Fibroblast of skin of right biceps (primary cell): ENCODE results near the gene LONRF2.

ENCODE experiments used
- DNase-seq: peaks from one replicate; pipeline ENCODE4 v3.0.0-alpha.2; 2013

LONRF2 gene

GRCh38 chr2:100274076-100274475 lies 48.2 kb downstream of the LONRF2 start:
- no peak for DNase-seq

DNA sequence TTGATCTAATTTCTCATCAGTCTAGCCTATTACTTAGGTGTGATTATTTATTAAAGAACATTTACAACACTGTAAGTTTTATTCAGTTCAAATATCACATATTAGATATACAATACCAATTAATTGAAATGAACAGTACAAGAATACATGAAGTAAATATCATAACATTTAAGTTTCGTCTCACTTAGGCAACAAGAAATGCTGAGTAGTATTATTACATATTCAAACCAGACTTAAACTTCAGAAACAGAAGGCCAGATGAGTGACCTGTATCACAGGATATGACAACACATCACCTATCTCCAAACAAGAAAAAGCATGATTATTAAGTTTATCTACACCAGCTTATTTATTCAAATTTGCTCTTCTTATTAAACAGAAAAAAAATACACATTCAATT lies 48.9 kb downstream of the LONRF2 start:
- no peak for DNase-seq

DNA sequence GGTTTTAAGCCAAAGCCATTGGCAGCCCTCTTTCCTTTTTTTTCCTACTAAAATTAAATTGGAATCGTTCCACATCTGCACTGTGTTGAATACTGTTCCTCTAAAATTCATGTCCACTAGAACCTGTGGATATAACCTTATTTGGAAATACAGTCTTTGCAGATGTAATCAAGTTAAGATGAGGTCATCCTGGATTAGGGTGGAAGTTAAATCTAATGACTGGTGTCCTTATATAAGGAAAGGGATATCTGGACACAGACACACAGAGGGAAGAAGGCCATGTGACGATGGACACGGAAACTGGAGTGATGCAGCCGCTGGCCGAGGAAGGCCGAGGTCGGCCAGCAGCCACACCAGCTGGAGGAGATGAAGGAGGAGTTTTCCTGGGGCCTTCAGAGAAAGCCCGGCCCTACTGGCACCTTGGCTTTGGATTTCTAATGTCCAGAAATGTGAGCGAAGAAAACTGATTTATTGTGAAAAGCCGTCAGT lies 49.4 kb downstream of the LONRF2 start:
- no peak for DNase-seq

- no peak for DNase-seq
These were observed 51.1 kb downstream of the LONRF2 start for GRCh38 chr2:100271210-100271609.

- DNase-seq: no peak
These were observed 51.7 kb downstream of the LONRF2 start for GRCh38 chr2:100270381-100271146.

- DNase-seq: no peak
These were observed 52.4 kb downstream of the LONRF2 start for GRCh38 chr2:100269889-100270288.

DNA sequence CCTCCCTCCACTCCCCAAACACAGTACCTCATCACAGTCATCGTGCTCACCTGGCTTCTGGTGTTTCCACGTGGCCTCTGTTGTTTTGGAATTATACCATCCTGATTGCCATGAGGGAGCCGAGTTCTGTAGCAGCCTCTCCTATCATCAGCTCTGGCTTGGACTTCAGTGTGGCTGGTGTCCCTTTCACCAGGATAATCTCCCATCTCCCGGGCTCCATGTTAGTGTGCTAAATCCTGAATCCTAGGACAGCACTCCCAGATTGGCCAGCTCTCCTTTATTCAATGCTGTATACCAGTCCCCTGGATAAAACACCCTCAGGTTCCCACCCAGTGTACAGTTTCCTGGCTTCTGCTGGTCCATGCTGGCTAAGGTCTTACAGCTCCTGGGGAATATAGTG lies 53.3 kb downstream of the LONRF2 start:
- DNase-seq: no peak

DNA sequence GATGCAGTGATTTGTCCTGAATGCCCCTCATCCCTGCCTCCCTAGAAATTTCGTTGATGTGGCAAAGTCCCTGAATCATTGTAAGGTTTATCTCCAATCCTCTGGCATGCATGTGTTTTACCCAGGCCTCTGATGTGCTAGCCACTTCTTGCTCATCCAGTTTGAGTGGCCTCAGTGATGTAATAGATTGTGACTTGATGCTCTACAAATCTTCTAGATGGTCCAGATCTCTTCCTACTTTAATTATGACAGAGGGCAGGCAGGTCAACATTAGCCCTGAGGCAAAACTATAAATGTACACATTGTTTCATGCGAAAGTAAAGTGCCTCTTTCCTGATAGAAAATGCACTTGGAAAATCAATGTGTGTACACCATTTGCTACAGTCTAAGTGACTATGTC lies 54.5 kb downstream of the LONRF2 start:
- no peak for DNase-seq

- DNase-seq: no peak
These were observed 56.2 kb downstream of the LONRF2 start for GRCh38 chr2:100266126-100266525.

GRCh38 chr2:100265226-100265625 lies 57.1 kb downstream of the LONRF2 start:
- DNase-seq: no peak

GRCh38 chr2:100264651-100265050 lies 57.6 kb downstream of the LONRF2 start:
- no peak for DNase-seq

DNA sequence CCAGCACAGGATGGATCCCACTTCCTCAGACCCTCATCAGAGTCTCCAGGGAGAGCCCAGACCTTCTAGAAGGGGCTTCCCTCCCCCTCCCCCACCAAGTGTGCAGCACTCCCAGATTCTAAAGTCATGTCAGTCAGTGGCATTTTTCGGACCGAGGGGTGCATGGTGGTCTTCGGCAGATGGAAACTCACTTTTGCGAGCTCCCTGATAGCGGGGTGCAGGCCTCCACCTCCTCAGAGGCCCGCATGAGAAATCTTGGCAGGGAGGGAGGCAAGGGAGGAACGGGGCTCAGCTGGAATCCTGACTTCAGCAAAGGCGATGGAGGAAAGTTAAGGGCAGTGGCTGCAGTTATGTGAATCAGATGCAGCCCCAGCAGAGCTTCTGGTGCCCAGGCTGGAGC lies 58.2 kb downstream of the LONRF2 start:
- no peak for DNase-seq

GRCh38 chr2:100262555-100263320 lies 59.6 kb downstream of the LONRF2 start:
- peak; percentile 60 for DNase-seq

GRCh38 chr2:100262046-100262445 lies 60.3 kb downstream of the LONRF2 start:
- DNase-seq: no peak

- peak; percentile 79 for DNase-seq
These were observed 61.3 kb downstream of the LONRF2 start for GRCh38 chr2:100260712-100261620.

GRCh38 chr2:100259106-100259505 lies 63.2 kb downstream of the LONRF2 start:
- no peak for DNase-seq

GRCh38 chr2:100257939-100258338 lies 64.4 kb downstream of the LONRF2 start:
- peak; percentile 57 for DNase-seq

DNA sequence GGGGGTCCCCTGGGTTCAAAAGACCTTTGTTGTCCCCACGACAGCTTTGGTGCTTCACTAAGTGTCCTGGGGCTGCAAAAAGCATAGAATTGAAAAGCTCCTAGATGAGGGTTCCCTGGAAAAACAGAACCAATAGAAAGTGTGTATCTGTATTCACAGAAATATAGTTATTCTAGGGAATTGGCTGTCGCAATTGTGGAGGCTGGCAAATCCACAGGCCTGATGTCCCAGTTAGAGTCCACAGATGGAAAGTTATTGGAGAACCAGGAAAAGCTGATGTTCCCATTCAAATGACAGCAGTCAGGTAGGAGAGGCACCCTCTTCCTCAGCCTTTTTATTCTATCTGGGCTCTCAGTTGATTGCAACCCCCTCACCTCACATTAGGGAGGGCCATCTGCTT lies 65.5 kb downstream of the LONRF2 start:
- DNase-seq: no peak

GRCh38 chr2:100256416-100256815 lies 65.9 kb downstream of the LONRF2 start:
- no peak for DNase-seq

GRCh38 chr2:100254646-100255210 lies 67.6 kb downstream of the LONRF2 start:
- DNase-seq: no peak

GRCh38 chr2:100253786-100254185 lies 68.5 kb downstream of the LONRF2 start:
- DNase-seq: no peak

- no peak for DNase-seq
These were observed 69.2 kb downstream of the LONRF2 start for GRCh38 chr2:100252811-100253698.
